A172 (cell line): ENCODE measurements around the gene RASAL2. TPM values are rescaled to one million over a fixed set of nuclear protein-coding genes. Genes with fewer than 3 reads are reported as not detected.
"Not testable (repeated sequence)": the region's sequence is repeated elsewhere in the genome, so short reads cannot be mapped to it uniquely, and the experiment has no call there.

ENCODE experiments used
- DNase-seq: peaks from one replicate; pipeline ENCODE4 v3.0.0-alpha.2; 2015; ENCODE audit warnings: low spot score
- total RNA-seq: library from RNA; depleted of rRNA; stranded (reverse); fragments of >200 nt; shearing (Covaris generic); gene quantifications from 2 replicates; pipeline ENCODE4 v1.2.3, GENCODE V29; 2014

The RASAL2 gene
- total RNA-seq, 1 experiment from 2014 or later: 18.7 TPM

DNA sequence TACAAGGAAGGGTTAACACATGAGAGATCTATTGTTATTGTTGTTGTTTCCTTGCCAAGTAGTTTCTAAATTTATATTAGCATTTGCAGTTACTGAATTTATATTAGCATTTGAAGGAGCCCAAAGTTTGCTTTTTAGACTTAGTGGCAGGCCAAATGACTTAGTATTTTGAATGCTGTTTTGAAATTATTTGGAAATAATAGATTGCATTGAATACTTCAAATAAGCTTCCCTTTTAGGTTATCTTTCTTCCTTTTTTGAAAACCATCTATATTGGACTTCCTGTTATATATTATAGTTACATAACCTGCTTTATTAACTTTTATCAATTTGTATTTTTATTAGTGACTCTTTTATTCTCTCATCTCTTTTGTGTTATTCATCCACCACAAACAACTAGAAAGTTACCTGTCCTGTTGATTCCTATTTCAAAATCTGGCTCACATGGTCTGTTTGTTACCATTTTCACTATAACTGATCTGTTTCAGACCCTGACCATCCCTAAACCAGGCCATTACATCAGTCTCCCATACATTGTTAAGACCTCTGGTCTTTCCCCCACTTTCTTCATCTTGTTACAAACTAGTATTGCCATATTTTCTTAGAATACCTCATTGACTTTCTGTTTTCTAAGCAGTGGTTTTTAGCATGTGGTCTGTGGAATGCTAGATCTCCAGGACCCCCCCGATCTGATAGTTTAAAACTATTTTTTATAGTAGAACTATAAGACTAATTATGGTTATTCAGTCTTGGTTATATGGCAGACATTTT, 185.2 kb downstream of the RASAL2 start:
- DNase-seq: no peak

DNA sequence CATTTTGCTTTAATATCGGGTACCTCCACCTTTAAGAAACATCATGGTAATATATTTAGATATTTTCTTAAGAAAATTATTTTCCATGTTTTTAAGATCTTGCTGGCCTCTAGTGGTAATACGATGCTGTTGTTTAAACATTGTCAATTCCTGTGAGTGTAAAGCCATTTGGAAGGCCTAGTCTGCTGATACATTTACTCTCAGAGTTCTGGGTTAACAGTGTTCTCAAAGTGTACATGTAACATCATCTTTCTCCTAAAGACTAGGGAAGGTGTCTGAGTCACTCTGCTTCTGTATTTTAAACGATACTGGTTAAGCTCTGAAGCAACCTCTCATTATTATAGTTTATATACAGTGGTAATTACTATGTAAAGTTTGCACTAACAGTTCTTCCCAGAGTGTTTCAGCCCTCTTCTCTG, 189.1 kb downstream of the RASAL2 start:
- peak; percentile 52 for DNase-seq

DNA sequence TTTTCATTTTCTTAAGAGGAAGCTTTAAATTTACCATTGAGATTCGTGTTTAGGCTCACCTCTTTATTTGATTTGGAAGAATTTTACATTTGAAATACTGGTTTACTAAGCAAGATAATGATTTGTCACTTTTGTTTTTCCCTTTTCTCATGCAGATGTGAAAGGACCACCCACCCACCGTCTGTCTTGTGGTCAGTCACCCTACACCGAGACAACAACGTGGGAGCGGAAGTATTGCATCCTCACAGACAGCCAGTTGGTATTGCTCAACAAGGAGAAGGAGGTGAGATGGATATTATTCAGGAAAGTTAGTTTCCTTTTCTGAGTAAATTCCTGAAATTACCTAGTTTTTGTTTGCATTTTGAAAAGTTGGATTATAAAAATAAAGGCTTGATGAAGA, 189.5 kb downstream of the RASAL2 start:
- DNase-seq: no peak

DNA sequence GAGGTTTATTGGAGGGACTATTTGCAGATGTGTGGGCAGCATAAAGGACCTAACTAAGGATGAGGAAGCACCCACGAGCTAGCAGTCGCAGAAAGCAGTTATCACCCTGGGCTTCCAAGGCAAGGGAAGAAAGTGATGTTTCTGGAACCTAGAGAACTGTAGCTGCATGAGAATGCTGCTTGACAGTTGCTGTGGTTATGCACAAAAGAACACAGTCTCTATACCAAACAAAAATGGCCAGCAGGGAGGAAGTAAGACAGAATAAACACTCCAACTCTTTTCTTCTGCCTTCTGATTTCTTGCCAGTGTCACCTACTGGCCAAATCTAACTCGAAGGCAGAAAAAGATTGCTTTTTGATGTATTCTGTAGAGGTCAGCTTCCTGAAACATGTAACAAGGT, 190.2 kb downstream of the RASAL2 start:
- DNase-seq: no peak

DNA sequence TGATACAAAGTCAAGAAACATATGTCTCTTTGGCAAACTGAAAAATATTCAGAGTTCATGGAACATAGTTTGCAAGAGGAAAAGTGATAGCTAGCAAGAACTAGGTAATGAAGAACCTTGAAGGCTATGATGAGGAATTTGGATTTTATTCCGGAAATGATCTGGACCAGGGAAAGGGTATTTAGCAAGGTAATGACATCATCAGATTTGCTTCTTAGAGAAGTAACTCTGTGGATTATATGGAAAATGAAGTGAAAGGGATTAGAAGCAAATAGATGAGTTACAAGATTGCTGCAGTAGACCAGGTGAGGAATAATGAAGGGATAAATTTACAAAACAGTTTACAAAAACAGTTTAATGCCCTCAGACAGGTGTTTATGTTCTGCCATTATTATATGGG, 197.3 kb downstream of the RASAL2 start:
- no peak for DNase-seq

DNA sequence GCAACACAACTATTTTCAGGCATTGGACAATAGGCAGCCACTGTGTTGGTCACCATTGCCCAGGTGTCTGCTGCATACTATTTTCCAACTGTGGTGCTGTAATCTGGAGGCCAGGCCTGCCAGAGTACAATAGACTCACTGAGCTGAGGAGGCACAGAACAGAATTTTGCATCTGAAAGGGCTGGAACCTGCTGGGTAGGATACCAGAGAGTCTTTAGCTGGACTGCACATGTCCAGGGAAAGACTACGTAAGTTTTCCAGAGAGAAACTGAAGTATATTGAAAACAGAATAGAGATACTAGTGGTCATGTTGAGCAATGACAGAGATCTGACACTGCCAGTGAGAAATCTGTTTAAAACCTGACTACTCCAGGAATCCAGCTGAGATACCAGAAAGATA, 200.8 kb downstream of the RASAL2 start:
- DNase-seq: no peak

DNA sequence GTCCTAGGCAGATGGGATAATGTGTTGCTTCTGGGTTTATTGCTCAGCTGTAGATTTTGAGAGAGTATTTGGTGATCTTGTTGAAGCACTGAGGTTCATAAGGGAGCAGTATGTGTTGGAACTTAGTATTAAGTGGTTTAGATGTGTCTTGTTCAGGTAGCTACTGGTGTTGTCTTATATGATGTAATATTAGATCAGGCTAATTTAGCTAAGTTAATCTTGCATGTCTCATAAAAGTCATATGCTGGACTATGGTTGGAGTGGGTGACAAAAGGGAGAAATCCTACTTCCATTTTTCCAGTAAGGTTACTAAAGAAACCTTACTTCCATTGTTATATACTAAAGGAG, 206.4 kb downstream of the RASAL2 start:
- no peak for DNase-seq

DNA sequence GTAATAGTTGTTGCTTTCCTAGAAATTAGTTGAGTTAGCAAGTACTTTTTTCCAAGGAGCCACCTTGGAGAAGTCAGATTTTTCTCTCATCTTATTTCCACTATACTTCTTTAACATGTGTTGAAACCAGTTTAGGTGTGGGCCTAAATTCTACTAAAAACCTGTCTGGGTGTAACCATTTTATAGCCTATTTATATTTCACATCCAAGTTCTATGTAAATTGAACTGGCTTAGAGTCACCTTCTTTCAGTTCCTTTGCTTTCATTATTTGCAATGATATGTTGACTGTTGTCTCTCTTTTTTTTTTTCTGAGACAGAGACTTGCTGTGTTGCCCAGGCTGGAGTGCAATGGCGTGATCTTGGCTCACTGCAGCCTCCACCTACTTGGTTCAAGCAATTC, 207.2 kb downstream of the RASAL2 start:
- DNase-seq: no peak

DNA sequence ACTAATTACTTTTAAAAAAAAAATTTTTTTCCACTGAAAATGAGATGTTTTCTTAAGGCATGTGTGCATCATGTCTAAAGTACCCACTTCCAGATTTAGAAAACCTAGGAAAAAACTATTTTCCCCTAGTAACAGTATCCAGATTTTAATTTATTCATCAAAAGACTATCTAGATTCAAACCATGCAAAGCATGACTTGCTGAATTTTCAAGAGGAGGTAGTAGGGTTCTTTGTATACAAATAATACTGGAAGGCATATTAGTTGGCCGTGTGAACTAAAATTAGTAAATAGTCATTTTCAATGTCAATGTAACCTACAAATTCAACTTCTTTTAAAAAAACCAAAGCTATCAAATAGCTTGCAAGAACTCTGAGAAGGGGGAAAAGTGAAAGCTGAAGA, 213.4 kb downstream of the RASAL2 start:
- DNase-seq: no peak

DNA sequence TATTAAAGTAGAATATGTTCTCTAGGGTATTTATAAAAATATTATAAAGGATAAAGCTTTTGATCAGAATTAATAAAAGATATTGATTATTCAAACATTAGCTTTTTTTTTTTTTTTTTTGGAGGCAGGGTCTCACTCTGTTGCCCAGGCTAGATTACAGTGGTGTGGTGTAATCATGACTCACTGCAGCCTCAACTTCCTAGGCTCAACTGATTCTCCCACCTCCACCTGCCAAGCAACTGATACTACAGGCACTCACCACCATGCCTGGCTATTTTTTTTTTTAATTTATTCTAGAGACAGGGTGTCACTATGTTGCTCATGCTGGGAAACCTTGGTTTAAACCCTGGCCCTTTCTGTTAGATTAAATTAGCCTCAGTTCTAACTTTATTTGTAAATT, 214.5 kb downstream of the RASAL2 start:
- DNase-seq: no peak

DNA sequence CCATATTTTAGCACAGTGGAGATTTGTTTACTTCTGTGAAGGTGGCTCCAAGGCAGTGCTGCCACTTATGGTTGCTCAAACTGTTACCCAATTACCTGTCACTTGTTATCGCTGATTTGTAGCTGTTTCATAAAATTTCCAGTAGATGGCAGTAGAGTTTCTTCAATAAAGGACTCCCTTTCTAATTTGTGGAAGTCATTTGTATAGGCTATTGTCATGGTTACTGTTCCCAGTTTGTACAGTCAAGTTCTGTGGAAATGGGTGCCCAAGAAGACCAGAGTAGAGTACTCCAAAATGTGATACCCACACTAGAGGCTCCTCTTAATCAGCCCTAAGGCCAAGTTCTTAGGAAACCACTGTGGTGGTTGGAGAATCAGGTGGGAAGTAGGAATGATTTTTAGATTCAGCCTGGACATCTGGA, 216.8 kb downstream of the RASAL2 start:
- DNase-seq: peak; percentile 72

DNA sequence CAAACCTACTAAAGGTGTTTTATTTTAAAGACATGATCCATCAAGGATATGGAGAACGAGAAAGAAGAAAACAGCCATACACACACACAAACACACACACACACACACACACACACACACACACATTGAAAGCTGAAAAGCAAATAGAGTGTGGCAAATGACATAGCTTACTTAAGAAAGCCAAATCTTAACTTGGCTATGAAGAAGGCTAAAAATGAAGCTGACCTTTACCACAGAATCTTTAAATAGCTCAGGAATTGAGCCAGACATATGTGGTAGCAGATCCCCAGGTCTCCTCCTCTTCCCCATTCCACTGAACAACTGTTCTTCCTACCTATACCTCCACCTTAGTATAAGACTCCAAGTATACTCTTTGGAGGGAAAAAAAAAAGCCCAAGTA, 217.3 kb downstream of the RASAL2 start:
- no peak for DNase-seq

DNA sequence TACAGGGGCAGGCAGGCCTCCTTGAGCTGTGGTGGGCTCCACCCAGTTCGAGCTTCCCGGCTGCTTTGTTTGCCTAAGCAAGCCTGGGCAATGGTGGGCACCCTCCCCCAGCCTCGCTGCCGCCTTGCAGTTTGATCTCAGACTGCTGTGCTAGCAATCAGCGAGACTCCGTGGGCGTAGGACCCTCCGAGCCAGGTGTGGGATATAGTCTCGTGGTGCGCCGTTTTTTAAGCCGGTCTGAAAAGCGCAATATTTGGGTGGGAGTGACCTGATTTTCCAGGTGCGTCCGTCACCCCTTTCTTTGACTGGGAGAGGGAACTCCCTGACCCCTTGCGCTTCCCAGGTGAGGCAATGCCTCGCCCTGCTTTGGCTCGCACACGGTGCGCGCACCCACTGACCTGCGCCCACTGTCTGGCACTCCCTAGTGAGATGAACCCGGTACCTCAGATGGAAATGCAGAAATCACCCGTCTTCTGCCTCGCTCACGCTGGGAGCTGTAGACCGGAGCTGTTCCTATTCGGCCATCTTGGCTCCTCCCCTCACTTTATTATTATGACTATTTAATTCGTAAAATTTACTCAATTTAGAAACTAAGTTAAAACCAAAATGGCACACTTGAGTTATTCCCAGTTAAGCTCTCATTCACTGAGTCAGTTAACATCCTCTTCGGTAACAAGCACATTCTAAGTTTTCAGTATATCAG, 226.5 kb downstream of the RASAL2 start:
- DNase-seq: not testable (repeated sequence)

DNA sequence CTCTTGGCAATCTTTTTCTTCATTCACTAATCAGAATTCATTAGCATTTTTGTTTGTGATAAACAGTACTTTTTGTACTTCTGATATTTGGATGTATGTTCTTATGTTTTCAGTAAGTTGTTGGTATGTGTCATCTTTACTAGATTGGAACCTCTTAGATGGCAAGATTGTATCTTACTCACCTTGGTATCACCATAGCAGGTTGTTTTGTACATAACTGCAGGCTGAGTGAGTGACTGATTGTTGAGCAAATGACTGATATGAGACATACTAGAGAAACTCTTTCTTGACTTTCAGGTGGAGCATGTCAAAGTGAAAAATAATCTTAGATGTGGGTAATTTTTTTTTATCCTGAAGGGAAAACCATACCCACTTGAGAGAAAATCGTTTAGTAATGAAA, 229.2 kb downstream of the RASAL2 start:
- DNase-seq: no peak

DNA sequence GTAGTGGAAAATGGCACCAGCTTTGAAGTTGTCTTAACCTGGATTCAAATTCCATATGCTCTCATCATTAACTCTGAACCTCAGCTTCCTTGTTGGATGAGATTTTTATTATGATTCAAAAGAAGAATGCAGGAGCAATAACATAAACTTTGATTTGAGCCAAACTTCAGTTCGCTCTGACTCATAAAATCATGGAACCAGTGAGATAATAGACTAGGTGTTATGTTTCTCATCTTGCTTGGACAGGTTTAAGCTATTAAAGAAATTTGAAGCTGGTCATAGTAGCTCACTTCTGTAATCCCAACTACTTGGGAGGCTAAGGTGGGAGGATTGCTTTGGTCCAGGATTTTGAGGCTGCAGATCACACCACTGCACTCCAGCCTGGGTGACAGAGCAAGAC, 230.1 kb downstream of the RASAL2 start:
- DNase-seq: no peak

DNA sequence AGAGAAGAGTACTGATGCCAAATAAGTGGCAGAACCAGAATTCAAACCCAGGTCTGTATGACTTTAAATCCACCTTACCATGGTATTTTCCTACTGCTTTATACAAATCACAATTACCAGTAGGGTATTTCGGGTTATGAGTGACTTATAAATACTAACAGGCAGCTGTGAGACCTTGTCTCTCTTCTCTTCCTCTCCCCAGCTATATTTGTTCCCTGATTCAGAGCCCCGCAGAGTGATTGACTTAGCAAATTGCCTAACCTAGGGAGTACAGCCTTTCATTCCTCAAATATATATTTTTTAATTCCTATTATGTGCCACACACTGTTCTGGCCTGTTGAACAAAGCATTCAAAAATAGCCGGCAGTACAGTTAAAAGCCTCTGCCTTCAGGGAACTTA, 234.8 kb downstream of the RASAL2 start:
- no peak for DNase-seq

DNA sequence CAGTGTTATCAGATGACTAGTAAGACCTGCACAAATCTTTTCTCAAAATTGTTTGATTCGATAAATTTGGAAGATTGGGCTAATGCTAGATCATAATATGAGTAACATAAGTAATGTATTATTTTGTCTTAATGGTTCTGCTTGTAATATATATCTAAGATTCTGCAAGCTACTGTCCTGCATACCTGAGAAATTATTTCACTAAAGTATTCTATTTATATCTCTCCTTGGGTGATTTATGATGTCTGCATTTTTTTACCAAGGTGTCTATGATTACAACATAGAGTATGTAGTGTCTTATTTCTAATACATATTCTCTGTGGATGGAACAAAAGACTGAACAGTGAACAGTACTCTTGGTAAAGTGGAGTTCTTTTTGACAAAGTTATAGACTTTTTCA, 236.2 kb downstream of the RASAL2 start:
- no peak for DNase-seq

DNA sequence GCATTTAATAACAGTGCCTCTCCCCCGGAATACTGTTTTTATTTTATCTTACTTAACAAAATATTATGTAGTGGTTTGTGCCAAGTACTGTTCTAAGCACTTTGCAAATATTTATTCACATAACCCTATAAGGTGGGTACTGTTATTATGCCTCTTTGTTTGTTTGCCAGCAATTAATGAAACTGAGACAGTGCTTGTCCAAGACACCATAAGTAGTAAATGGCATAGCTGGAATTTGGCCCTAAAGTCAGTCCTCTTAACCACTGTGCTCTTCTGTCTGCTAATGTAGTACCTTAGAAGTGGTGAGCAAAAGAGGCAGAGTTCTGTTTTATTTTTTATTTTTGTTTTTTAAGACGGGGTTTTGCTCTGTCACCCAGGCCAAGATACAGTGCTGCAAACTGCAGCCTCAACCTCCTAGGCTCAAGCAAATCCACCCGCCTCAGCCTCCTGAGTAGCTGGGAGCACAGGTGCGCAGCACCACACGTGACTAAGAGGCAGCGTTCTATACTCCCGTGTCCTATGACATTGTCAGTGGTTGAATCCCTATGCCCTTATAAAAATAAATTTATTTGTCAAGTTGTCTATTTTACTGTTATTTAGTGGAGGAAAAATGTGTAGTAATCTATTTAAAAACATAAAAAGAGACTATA, 237.1 kb downstream of the RASAL2 start:
- no peak for DNase-seq

DNA sequence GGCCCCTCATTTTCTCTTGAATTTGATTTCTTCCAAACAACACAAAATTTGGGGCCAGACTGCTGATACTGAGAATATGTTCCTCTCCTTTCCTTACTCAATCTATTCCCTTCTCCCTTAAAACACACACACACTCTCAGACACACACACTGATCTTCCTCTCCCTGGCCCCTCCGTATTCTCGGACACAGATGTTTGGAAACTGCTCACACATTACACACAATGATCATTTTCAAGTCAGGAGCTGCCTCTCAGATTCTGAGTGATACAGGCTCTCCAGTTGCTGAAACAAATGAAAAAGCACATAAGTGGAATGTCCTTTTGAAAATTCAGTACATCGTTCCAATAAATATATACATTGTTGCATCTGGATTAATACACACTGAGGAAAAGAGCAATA, 241.5 kb downstream of the RASAL2 start:
- no peak for DNase-seq

DNA sequence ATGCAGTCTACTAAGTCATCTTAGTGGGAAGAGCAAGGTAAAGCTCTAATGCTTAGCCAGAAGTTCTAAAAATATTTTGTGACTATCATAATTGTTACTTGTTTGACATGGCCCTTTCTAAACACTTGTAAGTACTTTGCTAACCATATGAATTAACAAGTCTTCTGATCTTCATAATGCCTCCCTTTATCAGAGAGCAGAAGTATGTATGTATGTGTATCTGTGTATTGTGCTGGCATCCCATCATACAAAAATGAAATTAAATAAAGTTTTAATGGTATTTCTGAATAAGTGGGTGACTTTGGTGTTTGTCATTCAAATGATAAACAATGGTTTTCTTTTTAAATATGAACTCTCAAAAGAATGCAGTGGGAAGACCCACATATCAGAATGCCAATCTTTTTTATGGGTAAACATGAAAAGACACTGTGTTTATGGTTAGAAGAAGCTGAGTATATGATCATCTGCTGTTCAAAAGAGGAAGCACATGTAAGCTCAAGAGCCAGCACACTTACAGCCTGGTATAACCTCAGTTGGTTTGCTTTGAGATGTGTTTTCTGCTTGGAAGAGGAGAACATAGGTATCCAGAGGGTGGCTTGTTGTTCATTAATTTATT, 243.3 kb downstream of the RASAL2 start:
- DNase-seq: no peak

DNA sequence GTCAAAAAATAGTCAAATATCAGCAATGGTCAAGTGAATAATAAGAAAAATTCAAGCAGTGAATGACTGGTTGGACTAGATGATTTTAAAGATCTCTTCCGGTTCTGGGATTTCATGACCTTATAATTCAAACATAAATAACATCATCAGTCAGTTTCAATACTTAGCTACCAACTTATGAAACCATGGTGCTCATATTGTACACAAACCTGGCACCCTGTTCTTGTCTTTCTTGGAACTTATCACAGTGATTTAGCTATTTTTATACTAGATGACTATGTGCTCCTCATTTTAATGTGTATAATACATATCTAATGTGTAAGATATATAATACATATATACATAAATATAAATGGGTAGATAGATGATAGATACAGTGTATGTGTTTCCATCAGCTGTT, 245.9 kb downstream of the RASAL2 start:
- no peak for DNase-seq

DNA sequence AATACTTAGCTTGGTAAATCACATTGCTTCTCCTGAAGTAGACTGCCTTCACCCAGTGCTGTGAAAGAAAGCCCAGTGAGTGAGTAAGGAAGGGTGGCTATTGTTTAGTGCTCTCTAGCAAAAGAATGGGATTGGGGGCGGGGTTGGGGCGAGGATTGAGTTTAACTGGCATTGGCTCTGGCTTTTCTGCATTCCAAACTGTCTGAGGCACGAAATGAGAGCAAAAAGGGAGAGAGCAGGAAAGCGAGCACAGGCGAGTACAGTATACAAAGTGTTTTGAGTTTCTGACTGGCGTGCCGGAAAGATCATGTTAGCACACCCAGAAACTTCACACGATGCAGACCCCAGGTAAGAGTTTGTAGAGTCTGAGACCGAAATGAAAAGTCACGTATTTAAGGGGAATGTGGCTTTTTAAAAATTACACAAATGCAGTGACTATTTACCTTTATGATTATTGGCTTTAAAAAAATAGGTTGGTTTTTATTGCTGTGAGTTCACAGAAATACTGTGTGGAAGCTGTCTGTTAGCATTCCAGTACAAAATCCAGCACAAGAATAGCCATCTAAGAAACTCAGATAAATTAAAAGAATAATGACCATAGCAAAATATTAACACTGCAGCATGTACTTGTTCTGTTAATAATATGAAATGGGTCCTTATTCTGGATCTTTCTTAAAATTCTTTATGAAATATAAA, 247.5 kb downstream of the RASAL2 start:
- peak; percentile 95 for DNase-seq
